IMR-90 (cell line): ENCODE data around the gene DCUN1D2. TPM values are rescaled to one million over a fixed set of nuclear protein-coding genes. Genes with fewer than 3 reads are reported as not detected.

ENCODE experiments used
- ATAC-seq: fragments of 200-7000 bp; cut with Tn5 transposase; 2 replicates; pipeline ENCODE4 v1.9.1; 2020; ENCODE audit warnings: low read depth, mild to moderate bottlenecking, moderate library complexity
- BruUV-seq: library from RNA; stranded (reverse); fragments of 400-500 nt; replicated peaks from 2 replicates; lab custom pipeline; 2021; lab: Mats Ljungman, UMichigan
- CTCF ChIA-PET: fragments of 300-600 bp; formaldehyde crosslinking; extraction: SDS; loops from one replicate; lab custom pipeline; 2021; ENCODE audit warnings: antibody characterized with exemption; lab: Yijun Ruan, JAX
- POLR2A ChIA-PET: fragments of 300-600 bp; sonication (Branson Sonifier 250); formaldehyde crosslinking; loops from one replicate; lab custom pipeline; 2022; ENCODE audit warnings: antibody characterized with exemption; ENCODE audit not compliant: unreplicated experiment; lab: Charles Lee
- DNase-seq: peaks from one replicate; pipeline ENCODE4 v3.0.0; 2013
- H2AFZ ChIP-seq: replicated peaks from 2 replicates; pipeline ENCODE3; 2013; ENCODE audit warnings: low read length, mild to moderate bottlenecking; ENCODE audit not compliant: poor library complexity
- H2AK5ac ChIP-seq: 2 replicates; pipeline ENCODE4 v1.6.1; 2013; ENCODE audit warnings: low read depth, low read length, inconsistent platforms
- H2AK9ac ChIP-seq: replicated peaks from 2 replicates; pipeline ENCODE3; 2013; ENCODE audit warnings: mild to moderate bottlenecking, low read depth, low read length, moderate library complexity; ENCODE audit not compliant: poor library complexity
- H2BK120ac ChIP-seq: 2 replicates; pipeline ENCODE4 v1.6.1; 2013; ENCODE audit warnings: low read depth, low read length, inconsistent platforms
- H2BK15ac ChIP-seq: 3 replicates; pipeline ENCODE4 v1.6.1; 2013; ENCODE audit warnings: low read depth, low read length, inconsistent platforms
- H2BK20ac ChIP-seq: 2 replicates; pipeline ENCODE4 v1.6.1; 2013; ENCODE audit warnings: low read depth, mild to moderate bottlenecking, inconsistent platforms, low read length, moderate library complexity
- H2BK5ac ChIP-seq: 2 replicates; pipeline ENCODE4 v1.6.1; 2013; ENCODE audit warnings: mild to moderate bottlenecking, low read depth, low read length, inconsistent platforms; ENCODE audit not compliant: poor library complexity, severe bottlenecking
- H3K14ac ChIP-seq: replicated peaks from 2 replicates; pipeline ENCODE4 v1.6.1; 2013; ENCODE audit warnings: low read depth, low read length, inconsistent platforms
- H3K18ac ChIP-seq: 2 replicates; pipeline ENCODE4 v1.6.1; 2013; ENCODE audit warnings: low read depth, low read length, control low read depth
- H3K23ac ChIP-seq: 2 replicates; pipeline ENCODE4 v1.6.1; 2013; ENCODE audit warnings: low read depth, low read length, inconsistent platforms
- H3K27ac ChIP-seq: 2 replicates; pipeline ENCODE4 v1.5.1; 2013; ENCODE audit warnings: mild to moderate bottlenecking, control low read depth, low read length; ENCODE audit not compliant: insufficient read depth
- H3K27me3 ChIP-seq: 2 replicates; pipeline ENCODE4 v1.6.1; 2013; ENCODE audit warnings: low read length; ENCODE audit not compliant: control insufficient read depth, insufficient read depth
- H3K36me3 ChIP-seq: 2 replicates; pipeline ENCODE4 v1.6.1; 2013; ENCODE audit warnings: low read length, mixed read lengths; ENCODE audit not compliant: control insufficient read depth, insufficient read depth
- H3K4ac ChIP-seq: 2 replicates; pipeline ENCODE4 v1.6.1; 2013; ENCODE audit warnings: low read depth, low read length, inconsistent platforms
- H3K4me1 ChIP-seq: 2 replicates; pipeline ENCODE4 v1.6.1; 2013; ENCODE audit warnings: low read length, mixed read lengths; ENCODE audit not compliant: control insufficient read depth, insufficient read depth
- H3K4me2 ChIP-seq: 2 replicates; pipeline ENCODE4 v1.6.1; 2013; ENCODE audit warnings: low read depth, mild to moderate bottlenecking, control low read depth, low read length, moderate library complexity
- H3K4me3 ChIP-seq: 2 replicates; pipeline ENCODE4 v1.5.1; 2013; ENCODE audit warnings: low read depth, mild to moderate bottlenecking, control low read depth, low read length, moderate library complexity; ENCODE audit not compliant: insufficient read depth
- H3K56ac ChIP-seq: 2 replicates; pipeline ENCODE4 v1.6.1; 2013; ENCODE audit warnings: low read length, inconsistent platforms; ENCODE audit not compliant: insufficient read depth; ENCODE audit errors: extremely low read depth
- H3K79me1 ChIP-seq, 2 experiments: 2 replicates each; pipeline ENCODE4 v1.6.1; 2013; ENCODE audit warnings: low read length in 2 of 2, inconsistent platforms in 1 of 2, low read depth in 1 of 2
- H3K9ac ChIP-seq: 2 replicates; pipeline ENCODE4 v1.6.1; 2013; ENCODE audit warnings: low read depth, low read length, control low read depth
- H3K9me1 ChIP-seq: 2 replicates; pipeline ENCODE4 v1.6.1; 2013; ENCODE audit warnings: low read length, inconsistent platforms; ENCODE audit not compliant: insufficient read depth
- H3K9me3 ChIP-seq: 2 replicates; pipeline ENCODE4 v1.6.1; 2013; ENCODE audit warnings: low read length; ENCODE audit not compliant: control insufficient read depth, insufficient read depth
- H4K20me1 ChIP-seq: 2 replicates; pipeline ENCODE4 v1.6.1; 2013; ENCODE audit warnings: low read length, inconsistent platforms; ENCODE audit not compliant: insufficient read depth
- H4K5ac ChIP-seq: 2 replicates; pipeline ENCODE4 v1.6.1; 2013; ENCODE audit warnings: mild to moderate bottlenecking, low read depth, low read length, control low read depth
- H4K8ac ChIP-seq, 2 experiments: 2 replicates each; pipeline ENCODE4 v1.6.1; 2013; ENCODE audit warnings: low read depth in 2 of 2, low read length in 2 of 2, control low read depth in 1 of 2, inconsistent platforms in 1 of 2
- H4K91ac ChIP-seq: 2 replicates; pipeline ENCODE4 v1.6.1; 2013; ENCODE audit warnings: low read depth, low read length, inconsistent platforms; ENCODE audit not compliant: insufficient read depth
- BHLHE40 ChIP-seq: fragments of 150-350 bp; IDR thresholded peaks from 2 replicates; pipeline ENCODE4 v1.6.1; 2016; ENCODE audit warnings: mild to moderate bottlenecking, low read depth, low read length
- CEBPB ChIP-seq: IDR thresholded peaks from 2 replicates; pipeline ENCODE4 v1.6.1; 2012; ENCODE audit warnings: low read depth, low read length, improper control_type of control experiment
- CHD1 ChIP-seq: IDR thresholded peaks from 2 replicates; pipeline ENCODE4 v1.6.1; 2012; ENCODE audit warnings: low read depth, low read length, improper control_type of control experiment
- ELK1 ChIP-seq: fragments of 150-350 bp; IDR thresholded peaks from 2 replicates; pipeline ENCODE4 v1.6.1; 2016; ENCODE audit warnings: low read depth, mild to moderate bottlenecking, low read length, moderate library complexity, borderline replicate concordance
- FOS ChIP-seq: fragments of 150-350 bp; IDR thresholded peaks from 2 replicates; pipeline ENCODE4 v1.6.1; 2016; ENCODE audit warnings: low read depth, low read length
- MAZ ChIP-seq: IDR thresholded peaks from 2 replicates; pipeline ENCODE4 v1.6.1; 2012; ENCODE audit warnings: low read depth, mild to moderate bottlenecking, low read length, improper control_type of control experiment, moderate library complexity, borderline replicate concordance
- NFE2L2 ChIP-seq: fragments of 150-350 bp; IDR thresholded peaks from 2 replicates; pipeline ENCODE4 v1.6.1; 2016; ENCODE audit warnings: low read depth, mild to moderate bottlenecking, low read length
- POLR2A ChIP-seq: IDR thresholded peaks from 2 replicates; pipeline ENCODE4 v1.6.1; 2012; ENCODE audit warnings: mild to moderate bottlenecking, low read depth, low read length
- RAD21 ChIP-seq: IDR thresholded peaks from 2 replicates; pipeline ENCODE4 v1.6.1; 2012; ENCODE audit warnings: low read length, improper control_type of control experiment
- RCOR1 ChIP-seq: IDR thresholded peaks from 2 replicates; pipeline ENCODE4 v1.6.1; 2012; ENCODE audit warnings: mild to moderate bottlenecking, low read length, improper control_type of control experiment; ENCODE audit not compliant: insufficient replicate concordance
- RFX5 ChIP-seq: IDR thresholded peaks from 2 replicates; pipeline ENCODE4 v1.8.0; 2012; ENCODE audit warnings: low read depth, mild to moderate bottlenecking, low read length, moderate library complexity
- SMC3 ChIP-seq: fragments of 150-350 bp; IDR thresholded peaks from 2 replicates; pipeline ENCODE4 v1.6.1; 2016; ENCODE audit warnings: low read depth, mild to moderate bottlenecking, antibody characterized with exemption, low read length, moderate library complexity
- WGBS, 2 experiments: methylation state at CpG; one replicate each; pipeline versions ENCODE4 v1.1.5 to v1.1.7; 2013; ENCODE audit warnings: missing lambda C conversion rate in 2 of 2; ENCODE audit not compliant: insufficient read length in 1 of 2; ENCODE audit errors: extremely low coverage in 2 of 2; 5-methylcytosine and 5-hydroxymethylcytosine counted together
- dilution Hi-C: fragments of 300-500 bp; cut with HindIII; formaldehyde crosslinking; loops from one replicate; pipeline ENCODE4 v1.14.3; 2018; ENCODE audit warnings: low sequenced_read_pairs; ENCODE audit not compliant: unreplicated experiment
- in situ Hi-C: fragments of 300-500 bp; cut with MboI; formaldehyde crosslinking; loops from 3 replicates; pipeline ENCODE4 v1.14.3; 2019; ENCODE audit warnings: low sequenced_read_pairs, inconsistent platforms, mixed read lengths
- intact Hi-C: fragments of 100-400 bp; cut with micrococcal nuclease; formaldehyde crosslinking; loops from 2 replicates; pipeline ENCODE4 v1.10.0; 2022
- polyA plus RNA-seq, 3 experiments: library from polyadenylated mRNA; depleted of rRNA; stranded (reverse); fragments of >200 nt; gene quantifications; 2 replicates each; pipeline ENCODE4 v1.2.3, GENCODE V29; 2012; ENCODE audit warnings: low replicate concordance in 1 of 3
- total RNA-seq: library from RNA; depleted of rRNA; stranded (reverse); fragments of >200 nt; gene quantifications from 2 replicates; pipeline ENCODE4 v1.2.3, GENCODE V29; 2012
- TF ChIP-seq, protein P1 (sequence below): fragments of 150-350 bp; IDR thresholded peaks from 2 replicates; pipeline ENCODE4 v1.6.1; 2017; ENCODE audit warnings: mild to moderate bottlenecking, antibody characterized with exemption, low read length, low read depth
- TF ChIP-seq, protein P2 (sequence below): conservative IDR thresholded peaks from 2 replicates; pipeline ENCODE4 v1.5.1; 2012; ENCODE audit warnings: mild to moderate bottlenecking, low read depth, low read length, improper control_type of control experiment

DCUN1D2 gene
- total and polyA plus RNA-seq, 2 of the 4 experiments (the other 2 are of a cell fraction): 8.1 to 11.5 TPM

DNA sequence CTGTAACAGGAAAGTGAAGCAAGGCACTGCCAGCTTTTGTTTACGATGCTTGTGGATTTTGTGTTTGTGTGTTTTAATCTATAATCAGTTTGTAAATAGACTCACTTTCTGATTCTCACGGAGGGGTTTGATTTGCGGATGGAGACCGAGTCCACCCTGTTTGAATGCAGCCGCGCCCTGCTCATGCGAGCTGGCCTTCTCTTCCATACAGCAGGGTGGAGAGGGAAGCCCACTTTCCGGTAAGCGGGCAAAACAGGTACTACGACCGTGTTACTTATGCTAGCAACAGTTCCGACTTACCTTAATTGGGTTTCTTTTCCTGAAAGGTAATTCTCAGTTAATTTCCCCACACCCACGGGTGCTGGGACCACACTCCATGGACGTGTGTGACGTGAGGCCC lies 70.3 kb downstream of the DCUN1D2 start:
- H3K9ac ChIP-seq: no peak overlapping the region
- H2AK9ac ChIP-seq: peak overlapping the region; percentile 61
- H3K23ac ChIP-seq: no peak overlapping the region
- H3K14ac ChIP-seq: no peak overlapping the region
- H3K27me3 ChIP-seq: peaks cover 3% of the 10 kb centered on the region; the same call in 1 of the 2 replicates
- H3K4ac ChIP-seq: no peak overlapping the region
- H4K5ac ChIP-seq: no peak overlapping the region
- H3K36me3 ChIP-seq: no peaks in the 10 kb centered on the region
- H4K8ac ChIP-seq: no peak overlapping the region
- no peak overlapping the region for H2BK15ac ChIP-seq
- H3K4me3 ChIP-seq: no peak overlapping the region
- H2BK120ac ChIP-seq: no peak overlapping the region
- intact Hi-C loops: no loop called here
- H3K9me3 ChIP-seq: no peaks in the 10 kb centered on the region
- DNase-seq (no peak), ATAC-seq (no peak)
- no peak overlapping the region for H2BK20ac ChIP-seq
- H3K9me1 ChIP-seq: no peaks in the 10 kb centered on the region
- H3K27ac ChIP-seq: no peak overlapping the region
- TF ChIP-seq BHLHE40: no peak
- no peak for TF ChIP-seq RCOR1
- no peak for TF ChIP-seq RAD21
- TF ChIP-seq MAZ: no peak
- TF ChIP-seq POLR2A: no peak
- TF ChIP-seq, protein P1, sequence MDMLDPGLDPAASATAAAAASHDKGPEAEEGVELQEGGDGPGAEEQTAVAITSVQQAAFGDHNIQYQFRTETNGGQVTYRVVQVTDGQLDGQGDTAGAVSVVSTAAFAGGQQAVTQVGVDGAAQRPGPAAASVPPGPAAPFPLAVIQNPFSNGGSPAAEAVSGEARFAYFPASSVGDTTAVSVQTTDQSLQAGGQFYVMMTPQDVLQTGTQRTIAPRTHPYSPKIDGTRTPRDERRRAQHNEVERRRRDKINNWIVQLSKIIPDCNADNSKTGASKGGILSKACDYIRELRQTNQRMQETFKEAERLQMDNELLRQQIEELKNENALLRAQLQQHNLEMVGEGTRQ: no peak
- no peak for TF ChIP-seq SMC3
- TF ChIP-seq CEBPB: no peak
- TF ChIP-seq ELK1: no peak
- TF ChIP-seq, protein P2, sequence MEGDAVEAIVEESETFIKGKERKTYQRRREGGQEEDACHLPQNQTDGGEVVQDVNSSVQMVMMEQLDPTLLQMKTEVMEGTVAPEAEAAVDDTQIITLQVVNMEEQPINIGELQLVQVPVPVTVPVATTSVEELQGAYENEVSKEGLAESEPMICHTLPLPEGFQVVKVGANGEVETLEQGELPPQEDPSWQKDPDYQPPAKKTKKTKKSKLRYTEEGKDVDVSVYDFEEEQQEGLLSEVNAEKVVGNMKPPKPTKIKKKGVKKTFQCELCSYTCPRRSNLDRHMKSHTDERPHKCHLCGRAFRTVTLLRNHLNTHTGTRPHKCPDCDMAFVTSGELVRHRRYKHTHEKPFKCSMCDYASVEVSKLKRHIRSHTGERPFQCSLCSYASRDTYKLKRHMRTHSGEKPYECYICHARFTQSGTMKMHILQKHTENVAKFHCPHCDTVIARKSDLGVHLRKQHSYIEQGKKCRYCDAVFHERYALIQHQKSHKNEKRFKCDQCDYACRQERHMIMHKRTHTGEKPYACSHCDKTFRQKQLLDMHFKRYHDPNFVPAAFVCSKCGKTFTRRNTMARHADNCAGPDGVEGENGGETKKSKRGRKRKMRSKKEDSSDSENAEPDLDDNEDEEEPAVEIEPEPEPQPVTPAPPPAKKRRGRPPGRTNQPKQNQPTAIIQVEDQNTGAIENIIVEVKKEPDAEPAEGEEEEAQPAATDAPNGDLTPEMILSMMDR: no peak
- no peak for TF ChIP-seq NFE2L2
- no peak for TF ChIP-seq CHD1
- no peak for TF ChIP-seq RFX5
- TF ChIP-seq FOS: no peak
- no peak overlapping the region for H4K91ac ChIP-seq
- H3K56ac ChIP-seq: no peak overlapping the region
- BruUV-seq: no TSS peak
- in situ Hi-C loops: no loop called here
- CTCF ChIA-PET: no interaction called here
- WGBS, 2 experiments: 82% methylated on average over 6 of the region's 15 CpGs; no CpG with 5 or more reads in 1 of the 2 experiments
- dilution Hi-C loops: no loop called here
- H2BK5ac ChIP-seq: no peak overlapping the region
- no peaks in the 10 kb centered on the region for H3K79me1 ChIP-seq
- H4K20me1 ChIP-seq: no peaks in the 10 kb centered on the region
- H2AK5ac ChIP-seq: no peak overlapping the region
- peaks cover 4% of the 10 kb centered on the region; the same call in 1 of the 2 replicates for H3K4me1 ChIP-seq
- H3K4me2 ChIP-seq: no peak overlapping the region
- H2AFZ ChIP-seq: no peak overlapping the region
- POLR2A ChIA-PET: no interaction called here
- no peak overlapping the region for H3K18ac ChIP-seq
